H9 (cell line): ENCODE results near the gene COL5A2. TPM values are rescaled to one million over a fixed set of nuclear protein-coding genes. Genes with fewer than 3 reads are reported as not detected.

ENCODE experiments used
- DNase-seq: peaks from one replicate; pipeline ENCODE4 v3.0.0-alpha.2; 2017
- H2AFZ ChIP-seq: one replicate; pipeline ENCODE4 v1.6.1; 2013; ENCODE audit warnings: mild to moderate bottlenecking, low read length, control low read depth, moderate library complexity
- H2AK5ac ChIP-seq: 2 replicates; pipeline ENCODE4 v1.6.1; 2013; ENCODE audit warnings: low read length, control low read depth, mixed read lengths; ENCODE audit not compliant: insufficient read length
- H2BK120ac ChIP-seq: one replicate; pipeline ENCODE4 v1.6.1; 2013; ENCODE audit warnings: low read depth, mild to moderate bottlenecking, low read length, control low read depth, inconsistent platforms; ENCODE audit not compliant: poor library complexity, severe bottlenecking
- H2BK12ac ChIP-seq: 2 replicates; pipeline ENCODE4 v1.6.1; 2013; ENCODE audit warnings: low read length, control low read depth, mixed read lengths, low read depth; ENCODE audit not compliant: insufficient read length
- H2BK15ac ChIP-seq: 2 replicates; pipeline ENCODE4 v1.6.1; 2013; ENCODE audit warnings: low read depth, low read length, control low read depth
- H2BK20ac ChIP-seq: one replicate; pipeline ENCODE4 v1.6.1; 2013; ENCODE audit warnings: low read depth, mild to moderate bottlenecking, low read length, control low read depth, inconsistent platforms; ENCODE audit not compliant: poor library complexity, severe bottlenecking
- H2BK5ac ChIP-seq: 2 replicates; pipeline ENCODE4 v1.6.1; 2013; ENCODE audit warnings: low read length, control low read depth, mixed read lengths; ENCODE audit not compliant: insufficient read length
- H3K14ac ChIP-seq: 2 replicates; pipeline ENCODE4 v1.6.1; 2013; ENCODE audit warnings: low read length, control low read depth; ENCODE audit not compliant: insufficient read depth
- H3K18ac ChIP-seq: 2 replicates; pipeline ENCODE4 v1.6.1; 2013; ENCODE audit warnings: low read depth, mild to moderate bottlenecking, mixed read lengths, low read length, control low read depth; ENCODE audit not compliant: insufficient read length
- H3K23ac ChIP-seq: 2 replicates; pipeline ENCODE4 v1.6.1; 2013; ENCODE audit warnings: low read length, control low read depth, mixed read lengths, low read depth; ENCODE audit not compliant: insufficient read length
- H3K23me2 ChIP-seq: 2 replicates; pipeline ENCODE4 v1.6.1; 2013; ENCODE audit warnings: low read depth, mild to moderate bottlenecking, mixed read lengths, low read length, control low read depth; ENCODE audit not compliant: insufficient read length, poor library complexity, severe bottlenecking
- H3K27ac ChIP-seq: 2 replicates; pipeline ENCODE4 v1.5.1; 2013; ENCODE audit warnings: low read length, control low read depth, mixed read lengths, low read depth; ENCODE audit not compliant: insufficient read length
- H3K27me3 ChIP-seq: 2 replicates; pipeline ENCODE4 v1.6.1; 2013; ENCODE audit warnings: low read length, control low read depth, inconsistent platforms; ENCODE audit not compliant: insufficient read depth
- H3K4ac ChIP-seq: 2 replicates; pipeline ENCODE4 v1.6.1; 2013; ENCODE audit warnings: low read depth, mild to moderate bottlenecking, control low read depth, inconsistent platforms, low read length, moderate library complexity
- H3K4me1 ChIP-seq: 2 replicates; pipeline ENCODE4 v1.6.1; 2013; ENCODE audit warnings: low read length, control low read depth, inconsistent platforms; ENCODE audit not compliant: insufficient read depth
- H3K4me2 ChIP-seq: 2 replicates; pipeline ENCODE4 v1.6.1; 2013; ENCODE audit warnings: low read length, control low read depth, mixed read lengths; ENCODE audit not compliant: insufficient read length, insufficient read depth
- H3K56ac ChIP-seq: 2 replicates; pipeline ENCODE4 v1.6.1; 2013; ENCODE audit warnings: low read depth, mild to moderate bottlenecking, mixed read lengths, low read length, control low read depth; ENCODE audit not compliant: insufficient read length
- H3K79me1 ChIP-seq: 2 replicates; pipeline ENCODE4 v1.6.1; 2013; ENCODE audit warnings: low read depth, mild to moderate bottlenecking, moderate library complexity, low read length, control low read depth, inconsistent platforms; ENCODE audit not compliant: insufficient read depth, poor library complexity, severe bottlenecking
- H3K79me2 ChIP-seq: 2 replicates; pipeline ENCODE4 v1.6.1; 2013; ENCODE audit warnings: low read length, control low read depth, inconsistent platforms; ENCODE audit not compliant: insufficient read depth
- H3K9ac ChIP-seq: 2 replicates; pipeline ENCODE4 v1.6.1; 2013; ENCODE audit warnings: low read length, control low read depth, mixed read lengths; ENCODE audit not compliant: insufficient read length; ENCODE audit errors: extremely low read depth
- H3K9me3 ChIP-seq: one replicate; pipeline ENCODE4 v1.6.1; 2013; ENCODE audit warnings: low read depth, low read length, inconsistent platforms; ENCODE audit not compliant: control insufficient read depth
- H3T11ph ChIP-seq: one replicate; pipeline ENCODE4 v1.6.1; 2013; ENCODE audit warnings: mild to moderate bottlenecking, low read length, control low read depth, inconsistent platforms
- H4K20me1 ChIP-seq: one replicate; pipeline ENCODE4 v1.6.1; 2013; ENCODE audit not compliant: control insufficient read depth, insufficient read length, insufficient read depth
- H4K5ac ChIP-seq: 2 replicates; pipeline ENCODE4 v1.6.1; 2013; ENCODE audit warnings: low read depth, mild to moderate bottlenecking, mixed read lengths, low read length, control low read depth; ENCODE audit not compliant: insufficient read length
- H4K8ac ChIP-seq: replicated peaks from 2 replicates; pipeline ENCODE4 v1.6.1; 2013; ENCODE audit warnings: low read length, control low read depth, mixed read lengths, low read depth; ENCODE audit not compliant: insufficient read length
- H4K91ac ChIP-seq: 2 replicates; pipeline ENCODE4 v1.6.1; 2013; ENCODE audit warnings: low read depth, mild to moderate bottlenecking, moderate library complexity, mixed read lengths, low read length, control low read depth; ENCODE audit not compliant: insufficient read length
- H3K27ac Mint-ChIP-seq, 3 experiments: 2 replicates in 2 of 3; 3 replicates in 1 of 3; pipeline ENCODE4 v1.8.0; 2020 to 2021; ENCODE audit warnings: mixed read lengths in 3 of 3, mild to moderate bottlenecking in 1 of 3, moderate library complexity in 1 of 3
- H3K27me3 Mint-ChIP-seq: 2 replicates; pipeline ENCODE4 v1.8.0; 2021; ENCODE audit warnings: low read depth, mild to moderate bottlenecking, moderate library complexity, mixed read lengths
- H3K36me3 Mint-ChIP-seq, 3 experiments: 2 replicates in 2 of 3; 3 replicates in 1 of 3; pipeline ENCODE4 v1.8.0; 2020 to 2021; ENCODE audit warnings: low read depth in 3 of 3, mixed read lengths in 3 of 3; ENCODE audit not compliant: insufficient read depth in 1 of 3
- H3K4me1 Mint-ChIP-seq, 2 experiments: 2 replicates each; pipeline ENCODE4 v1.8.0; 2020; ENCODE audit warnings: mixed read lengths in 2 of 2
- H3K4me3 Mint-ChIP-seq, 2 experiments: 2 replicates in 1 of 2; 3 replicates in 1 of 2; pipeline ENCODE4 v1.8.0; 2020 to 2021; ENCODE audit warnings: mild to moderate bottlenecking in 2 of 2, mixed read lengths in 2 of 2, moderate library complexity in 1 of 2
- H3K9me3 Mint-ChIP-seq, 2 experiments: 2 replicates in 1 of 2; 3 replicates in 1 of 2; pipeline ENCODE4 v1.8.0; 2020; ENCODE audit warnings: mild to moderate bottlenecking in 2 of 2, mixed read lengths in 2 of 2, moderate library complexity in 1 of 2
- CTCF ChIP-seq: fragments of 200-600 bp; sonication (generic); conservative IDR thresholded peaks from 3 replicates; pipeline ENCODE4 v1.8.0; 2021; ENCODE audit warnings: antibody characterized with exemption, mild to moderate bottlenecking
- WGBS: extraction: QIAGEN DNeasy Blood & Tissue Kit; methylation state at CpG from one replicate; pipeline ENCODE4 v1.1.7; 2013; ENCODE audit warnings: missing lambda C conversion rate, low lambda C conversion rate, mixed read lengths; ENCODE audit not compliant: insufficient read length; ENCODE audit errors: extremely low coverage; 5-methylcytosine and 5-hydroxymethylcytosine counted together
- total RNA-seq: library from RNA; stranded (reverse); gene quantifications from 2 replicates; pipeline ENCODE4 v1.2.1, GENCODE V29; 2021

The COL5A2 gene
- total RNA-seq, 1 experiment from 2014 or later: 10.5 TPM

GRCh38 chr2:189171956-189172609 lies 7.5 kb downstream of the COL5A2 start:
- Histone ChIP-seq H3K4me1 (no peaks in the 10 kb centered on the region), H2BK20ac (no peak overlapping the region), H3K14ac (no peak overlapping the region), H3K27ac (no peak overlapping the region), H3T11ph (no peak overlapping the region), H3K9ac (no peak overlapping the region), H3K4ac (no peak overlapping the region), H2AK5ac (no peak overlapping the region), H3K79me1 (no peaks in the 10 kb centered on the region), H4K5ac (no peak overlapping the region), H3K79me2 (peaks cover 2% of the 10 kb centered on the region; the same call in 1 of the 2 replicates), H3K56ac (no peak overlapping the region), H2BK12ac (no peak overlapping the region), H2BK120ac (no peak overlapping the region), H3K4me2 (no peak overlapping the region), H2BK5ac (no peak overlapping the region), H3K23ac (no peak overlapping the region), H4K8ac (no peak overlapping the region), H3K27me3 (no peaks in the 10 kb centered on the region), H2AFZ (no peak overlapping the region), H3K9me3 (no peaks in the 10 kb centered on the region), H3K23me2 (no peaks in the 10 kb centered on the region), H4K20me1 (no peaks in the 10 kb centered on the region), H3K18ac (no peak overlapping the region), H2BK15ac (no peak overlapping the region), H4K91ac (no peak overlapping the region)
- Mint-ChIP-seq H3K27ac (no peak overlapping the region), H3K27me3 (no peaks in the 10 kb centered on the region), H3K36me3 (no peaks in the 10 kb centered on the region), H3K4me3 (no peak overlapping the region), H3K4me1 (peaks cover 0 to under 1% of the 10 kb centered on the region in 2 experiments; a peak in 1 of 4 replicates), H3K9me3 (no peaks in the 10 kb centered on the region)
- WGBS: no CpG with 5 or more reads among the region's 1 CpG
- DNase-seq: no peak
- no peak for TF ChIP-seq CTCF
